Gastroesophageal sphincter (tissue), 4 donors: ENCODE measurements around the gene FABP1. TPM values are rescaled to one million over a fixed set of nuclear protein-coding genes. Genes with fewer than 3 reads are reported as not detected.

Experiments
- ATAC-seq: fragments of 150-250 bp; one replicate; pipeline ENCODE4 v1.9.1; 2016; ENCODE audit warnings: mild to moderate bottlenecking, moderate library complexity
- H3K27ac ChIP-seq, 4 donors: fragments of 200-600 bp; sonication (generic) in 3 of 4; 1 replicate in 3 of 4; 2 replicates in 1 of 4; pipeline ENCODE4 v1.5.1; 2016 to 2019
- H3K27me3 ChIP-seq: fragments of 200-600 bp; sonication (generic); one replicate; pipeline ENCODE4 v1.5.1; 2019
- H3K36me3 ChIP-seq, 2 donors: fragments of 200-600 bp; sonication (generic); one replicate each; pipeline ENCODE4 v1.5.1; 2019; ENCODE audit warnings: control low read depth in 1 of 2
- H3K4me1 ChIP-seq, 3 donors: fragments of 200-600 bp; sonication (generic); 1 replicate in 2 of 3; 2 replicates in 1 of 3; pipeline ENCODE4 v1.5.1; 2016 to 2019; ENCODE audit warnings: control low read depth in 2 of 3
- H3K4me3 ChIP-seq, 2 donors: fragments of 200-600 bp; sonication (generic); one replicate each; pipeline ENCODE4 v1.5.1; 2019; ENCODE audit warnings: mild to moderate bottlenecking in 1 of 2, moderate library complexity in 1 of 2
- H3K9me3 ChIP-seq, 3 donors: fragments of 200-600 bp; sonication (generic); one replicate each; pipeline ENCODE4 v1.5.1; 2017 to 2019; ENCODE audit warnings: control low read depth in 2 of 3
- CTCF ChIP-seq, 4 experiments: fragments of 200-600 bp in 2 of 4; fragments of 450-650 bp in 2 of 4; sonication (generic) in 1 of 4; IDR thresholded peaks; one replicate each; pipeline ENCODE4 v1.5.1; 2017 to 2019; ENCODE audit warnings: antibody characterized with exemption in 4 of 4, mild to moderate bottlenecking in 2 of 4, moderate library complexity in 2 of 4
- EP300 ChIP-seq: sonication (generic); formaldehyde crosslinking; IDR thresholded peaks from one replicate; pipeline ENCODE4 v1.6.1; 2017; ENCODE audit warnings: antibody characterized with exemption, mild to moderate bottlenecking
- POLR2A ChIP-seq, 2 donors: fragments of 450-650 bp; IDR thresholded peaks; one replicate each; pipeline ENCODE4 v1.6.1; 2017; ENCODE audit warnings: antibody characterized with exemption in 2 of 2, mild to moderate bottlenecking in 2 of 2, moderate library complexity in 1 of 2
- POLR2AphosphoS5 ChIP-seq: sonication (generic); formaldehyde crosslinking; IDR thresholded peaks from one replicate; pipeline ENCODE4 v1.6.1; 2017; ENCODE audit warnings: antibody characterized with exemption
- WGBS, 2 donors: methylation state at CpG; one replicate each; pipeline ENCODE4 v1.1.5; 2018; ENCODE audit warnings: low coverage in 1 of 2; 5-methylcytosine and 5-hydroxymethylcytosine counted together
- total RNA-seq, 4 donors: library from RNA; depleted of rRNA; stranded (reverse); fragments of >200 nt; gene quantifications; one replicate each; pipeline ENCODE4 v1.1.0, GENCODE V29; 2016

FABP1 gene
- total RNA-seq, 4 donors from 2014 or later = not detected

- ATAC-seq = no peak
- Histone ChIP-seq H3K4me3 (no peak overlapping the region), H3K9me3 (no peaks in the 10 kb centered on the region), H3K36me3 (no peaks in the 10 kb centered on the region), H3K27ac (no peak overlapping the region), H3K27me3 (no peaks in the 10 kb centered on the region), H3K4me1 (no peaks in the 10 kb centered on the region)
- 83 to 100% methylated on average over 1 of the region's 4 CpGs for WGBS, 2 donors
- TF ChIP-seq POLR2AphosphoS5 (no peak), EP300 (no peak), POLR2A (IDR thresholded peaks at IDR 0.05) (no peak), CTCF (IDR thresholded peaks at IDR 0.05) (no peak)
Observed at GRCh38 chr2:88081924-88082608, 45.8 kb downstream of the FABP1 start.

DNA sequence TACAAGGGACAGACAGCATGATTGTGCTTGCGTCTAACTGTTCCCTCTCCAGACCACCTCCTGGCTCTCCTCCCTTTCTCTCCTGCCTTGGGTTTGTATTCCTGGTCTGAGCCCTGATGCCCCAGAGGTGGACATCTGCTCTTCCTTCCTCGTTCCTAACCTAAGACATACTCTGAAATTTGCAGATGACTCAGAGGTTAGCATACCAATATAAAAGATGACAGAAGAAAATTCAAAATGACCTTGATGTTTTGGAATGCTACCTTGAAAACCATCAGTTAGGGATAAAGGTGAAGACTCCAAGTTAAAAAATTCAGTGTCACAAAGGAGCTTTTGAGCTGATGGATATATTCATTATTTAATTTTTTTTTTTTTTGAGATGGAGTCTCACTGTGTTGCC is 47.3 kb downstream of the FABP1 start:
- Histone ChIP-seq H3K27me3 (no peaks in the 10 kb centered on the region), H3K36me3 (no peaks in the 10 kb centered on the region), H3K27ac (no peak overlapping the region), H3K9me3 (no peaks in the 10 kb centered on the region), H3K4me1 (no peaks in the 10 kb centered on the region), H3K4me3 (no peak overlapping the region)
- WGBS, 2 donors = 87 to 89% methylated on average over 1 to 2 of the region's 2 CpGs
- no peak for TF ChIP-seq POLR2A (IDR thresholded peaks at IDR 0.05)
- no peak for TF ChIP-seq EP300
- TF ChIP-seq POLR2AphosphoS5 = no peak
- TF ChIP-seq CTCF (IDR thresholded peaks at IDR 0.05) = no peak
- no peak for ATAC-seq

- Histone ChIP-seq H3K36me3 (no peaks in the 10 kb centered on the region), H3K4me1 (no peaks in the 10 kb centered on the region), H3K4me3 (no peak overlapping the region), H3K27me3 (no peaks in the 10 kb centered on the region), H3K9me3 (peaks cover 0 to 5% (median 0%) of the 10 kb centered on the region in 3 donors), H3K27ac (no peak overlapping the region)
- TF ChIP-seq POLR2A (IDR thresholded peaks at IDR 0.05) (no peak), CTCF (IDR thresholded peaks at IDR 0.05) (no peak), POLR2AphosphoS5 (no peak), EP300 (no peak)
- 32 to 33% methylated on average over 3 of the region's 3 CpGs for WGBS, 2 donors
- no peak for ATAC-seq
Observed at GRCh38 chr2:88078643-88079172, 49.2 kb downstream of the FABP1 start.

GRCh38 chr2:88077080-88077479 is 50.8 kb downstream of the FABP1 start:
- TF ChIP-seq POLR2A (IDR thresholded peaks at IDR 0.05) (no peak), CTCF (IDR thresholded peaks at IDR 0.05) (no peak), EP300 (no peak), POLR2AphosphoS5 (no peak)
- ATAC-seq = no peak
- no peaks in the 10 kb centered on the region for H3K27me3 ChIP-seq
- H3K4me3 ChIP-seq = no peak overlapping the region
- H3K9me3 ChIP-seq = peaks cover 0 to 5% (median 0%) of the 10 kb centered on the region in 3 donors
- no peak overlapping the region for H3K27ac ChIP-seq
- no peaks in the 10 kb centered on the region for H3K36me3 ChIP-seq
- WGBS, 2 donors = 30 to 35% methylated on average over 2 to 3 of the region's 8 CpGs
- H3K4me1 ChIP-seq = no peaks in the 10 kb centered on the region

- H3K4me1 ChIP-seq = no peaks in the 10 kb centered on the region
- peak overlapping the region in 2 of 4 donors; percentile 7 to 27 for H3K27ac ChIP-seq
- peaks cover 0 to 5% (median 0%) of the 10 kb centered on the region in 3 donors for H3K9me3 ChIP-seq
- WGBS, 2 donors = 35 to 37% methylated on average over 4 of the region's 4 CpGs
- H3K4me3 ChIP-seq = no peak overlapping the region
- no peak for TF ChIP-seq POLR2A (IDR thresholded peaks at IDR 0.05)
- TF ChIP-seq POLR2AphosphoS5 = no peak
- no peak for TF ChIP-seq EP300
- no peak for TF ChIP-seq CTCF (IDR thresholded peaks at IDR 0.05)
- H3K36me3 ChIP-seq = no peaks in the 10 kb centered on the region
- ATAC-seq = peak; percentile 48
- H3K27me3 ChIP-seq = peaks cover 2% of the 10 kb centered on the region
Observed at GRCh38 chr2:88074854-88075292, 53.0 kb downstream of the FABP1 start.
